GM21526 (cell line): ENCODE data around the gene NIPA2.

ENCODE experiments used
- ATAC-seq: cut with Tn5 transposase; IDR thresholded peaks from one replicate; pipeline ENCODE4 v1.9.1; 2021; ENCODE audit warnings: moderate library complexity; ENCODE audit not compliant: unreplicated experiment, low FRiP score

NIPA2 gene

GRCh38 chr15:22895465-22896190, 57.2 kb downstream of the NIPA2 start:
- no peak for ATAC-seq

- ATAC-seq = no peak
These were observed 63.6 kb downstream of the NIPA2 start for GRCh38 chr15:22902046-22902445.

- ATAC-seq = no peak
These were observed 64.1 kb downstream of the NIPA2 start for GRCh38 chr15:22902578-22902977.

- no peak for ATAC-seq
These were observed 64.5 kb downstream of the NIPA2 start for GRCh38 chr15:22902981-22903380.

DNA sequence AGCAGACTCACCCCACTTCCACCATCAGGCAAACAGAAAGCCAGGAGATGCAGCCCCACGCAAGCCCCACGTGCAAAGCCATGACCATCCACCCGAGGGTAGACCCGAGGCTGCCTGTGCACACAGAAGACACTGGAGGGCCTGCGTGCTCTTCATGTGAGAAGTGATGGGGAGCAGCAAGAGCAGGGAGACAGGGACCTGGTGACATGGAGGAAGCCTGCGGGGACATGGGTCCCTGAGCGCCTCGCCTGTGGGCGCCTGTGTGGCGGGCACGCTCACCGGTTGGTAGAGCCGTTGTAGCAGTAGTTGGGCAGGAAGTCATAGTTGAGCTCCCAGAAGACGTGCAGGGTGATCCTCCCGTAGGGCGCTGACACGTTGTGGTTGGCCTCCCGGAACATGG, 65.0 kb downstream of the NIPA2 start:
- ATAC-seq = no peak

GRCh38 chr15:22903961-22904534, 65.6 kb downstream of the NIPA2 start:
- no peak for ATAC-seq

GRCh38 chr15:22904736-22905135, 66.3 kb downstream of the NIPA2 start:
- no peak for ATAC-seq

- no peak for ATAC-seq
These were observed 68.9 kb downstream of the NIPA2 start for GRCh38 chr15:22907161-22907950.

DNA sequence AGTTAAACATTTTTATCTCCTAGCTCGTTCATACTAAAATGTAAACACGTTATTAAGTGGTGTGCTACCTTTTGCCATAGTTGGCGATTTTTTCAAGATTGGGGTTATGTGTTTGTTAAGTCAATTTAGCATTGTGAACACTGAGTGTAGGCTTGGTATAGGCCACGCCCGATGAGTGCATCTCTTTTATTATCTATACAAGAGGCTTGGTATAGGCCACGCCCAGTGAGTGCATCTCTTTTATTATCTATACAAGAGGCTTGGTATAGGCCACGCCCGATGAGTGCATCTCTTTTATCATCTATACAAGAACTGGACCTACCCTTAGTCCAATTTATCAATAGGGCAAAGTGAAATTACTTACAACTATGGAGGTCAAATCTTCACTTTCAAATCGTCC, 70.4 kb downstream of the NIPA2 start:
- no peak for ATAC-seq

- no peak for ATAC-seq
These were observed 72.8 kb downstream of the NIPA2 start for GRCh38 chr15:22911306-22911705.

GRCh38 chr15:22912256-22912655, 73.8 kb downstream of the NIPA2 start:
- no peak for ATAC-seq

DNA sequence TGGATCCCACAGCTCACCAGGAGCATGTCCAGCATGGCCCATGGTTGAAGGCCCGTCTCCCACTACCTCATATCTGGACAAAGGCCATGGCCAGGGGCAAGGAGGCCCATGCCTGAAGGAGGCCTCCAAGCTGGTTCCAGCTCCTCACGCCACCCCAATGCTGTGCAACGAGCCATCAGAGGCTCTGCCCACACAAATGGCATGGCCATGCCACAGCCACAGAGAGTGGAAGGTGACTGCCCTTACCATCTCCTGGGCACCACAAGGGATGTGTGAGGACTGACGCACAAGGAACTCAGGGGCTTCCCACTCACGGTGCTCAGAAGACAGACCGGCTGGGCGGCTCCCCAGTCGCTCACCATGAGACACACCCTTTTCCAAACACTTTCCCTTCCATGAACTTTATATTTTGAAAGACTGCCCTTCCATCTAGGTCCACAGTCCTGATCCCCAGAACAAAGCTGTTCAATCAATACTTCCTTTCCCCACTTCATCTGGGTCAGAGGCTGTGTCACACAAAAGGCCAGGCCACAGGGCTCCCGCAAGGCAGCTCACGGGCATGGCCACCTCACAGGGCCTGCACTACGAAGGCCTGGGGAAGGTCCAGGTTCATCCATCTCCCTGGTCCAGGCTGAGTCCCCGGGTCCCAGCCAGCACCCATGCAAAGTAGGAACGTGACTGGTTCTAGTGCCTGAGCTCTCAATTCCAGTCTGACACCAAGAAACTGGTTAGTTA, 75.3 kb downstream of the NIPA2 start:
- no peak for ATAC-seq

- no peak for ATAC-seq
These were observed 77.5 kb downstream of the NIPA2 start for GRCh38 chr15:22915866-22916515.

- no peak for ATAC-seq
These were observed 78.3 kb downstream of the NIPA2 start for GRCh38 chr15:22916606-22917350.

DNA sequence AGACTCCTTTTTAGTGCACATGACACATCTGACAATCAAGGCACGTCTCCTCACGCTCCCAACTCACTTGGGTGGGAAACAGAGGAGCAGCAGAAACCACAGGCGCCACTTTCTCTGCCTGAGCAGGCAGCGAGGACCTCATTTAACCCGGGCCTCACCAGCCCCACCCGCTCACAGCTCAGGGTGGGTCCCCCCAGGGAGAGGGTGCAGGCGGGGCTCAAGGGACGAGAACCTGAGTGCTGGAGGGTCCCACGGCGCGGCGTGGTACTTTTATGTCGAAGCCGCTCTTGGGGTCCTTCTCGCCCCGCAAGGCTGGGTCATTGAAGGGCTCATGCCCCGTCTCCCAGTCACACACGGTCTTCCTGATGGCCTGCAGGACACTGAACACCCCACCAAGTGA, 79.1 kb downstream of the NIPA2 start:
- ATAC-seq = no peak
